Measurements from ENCODE around the gene KLF15.

Gene KLF15

GRCh38 chr3:126322181-126322967, 34.8 kb downstream of the KLF15 start:
- no peaks in the 10 kb centered on the region for H3K27me3 ChIP-seq (ENCODE audit: control insufficient read depth, insufficient read depth, low read length, poor library complexity, severe bottlenecking)
- no peaks in the 10 kb centered on the region for H3K4me1 ChIP-seq (ENCODE audit: control insufficient read depth, insufficient read depth, low read length)
- H3K27ac ChIP-seq (ENCODE audit: insufficient read depth, low read depth, low read length, poor library complexity, severe bottlenecking) = no peak overlapping the region
- WGBS, 2 experiments = 91 to 92% methylated on average over 9 of the region's 9 CpGs
- no peaks in the 10 kb centered on the region for H3K36me3 ChIP-seq (ENCODE audit: control insufficient read depth, insufficient read depth, low read length)
- H3K9me3 ChIP-seq (ENCODE audit: control insufficient read depth, low read length) = no peaks in the 10 kb centered on the region
- no peak overlapping the region for H3K4me3 ChIP-seq (ENCODE audit: insufficient read depth, low read depth, low read length)

DNA sequence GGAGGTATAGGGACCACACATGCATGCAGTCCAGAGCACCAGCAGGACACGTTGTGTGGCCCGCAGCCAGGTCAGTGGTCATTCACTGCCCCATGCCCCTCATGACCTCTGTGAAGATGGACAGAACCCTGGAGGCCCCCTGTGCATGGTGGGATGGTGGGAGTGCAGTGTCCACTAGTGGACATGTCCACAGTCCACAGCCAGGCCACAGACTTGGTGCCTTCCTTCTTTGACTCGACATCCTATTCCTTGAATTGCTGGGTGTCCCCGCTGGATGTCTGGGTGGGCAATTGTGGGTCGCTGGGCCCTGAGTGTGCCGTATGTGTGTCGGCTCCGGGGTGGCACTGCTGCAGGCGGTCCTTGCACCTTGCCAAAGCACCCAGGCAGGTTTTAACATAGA, 35.7 kb downstream of the KLF15 start:
- H3K27ac ChIP-seq (ENCODE audit: insufficient read depth, low read depth, low read length, poor library complexity, severe bottlenecking) = no peak overlapping the region
- H3K9me3 ChIP-seq (ENCODE audit: control insufficient read depth, low read length) = no peaks in the 10 kb centered on the region
- no peaks in the 10 kb centered on the region for H3K36me3 ChIP-seq (ENCODE audit: control insufficient read depth, insufficient read depth, low read length)
- 92 to 96% methylated on average over 9 of the region's 9 CpGs for WGBS, 2 experiments
- no peaks in the 10 kb centered on the region for H3K27me3 ChIP-seq (ENCODE audit: control insufficient read depth, insufficient read depth, low read length, poor library complexity, severe bottlenecking)
- no peak overlapping the region for H3K4me3 ChIP-seq (ENCODE audit: insufficient read depth, low read depth, low read length)
- no peaks in the 10 kb centered on the region for H3K4me1 ChIP-seq (ENCODE audit: control insufficient read depth, insufficient read depth, low read length)

DNA sequence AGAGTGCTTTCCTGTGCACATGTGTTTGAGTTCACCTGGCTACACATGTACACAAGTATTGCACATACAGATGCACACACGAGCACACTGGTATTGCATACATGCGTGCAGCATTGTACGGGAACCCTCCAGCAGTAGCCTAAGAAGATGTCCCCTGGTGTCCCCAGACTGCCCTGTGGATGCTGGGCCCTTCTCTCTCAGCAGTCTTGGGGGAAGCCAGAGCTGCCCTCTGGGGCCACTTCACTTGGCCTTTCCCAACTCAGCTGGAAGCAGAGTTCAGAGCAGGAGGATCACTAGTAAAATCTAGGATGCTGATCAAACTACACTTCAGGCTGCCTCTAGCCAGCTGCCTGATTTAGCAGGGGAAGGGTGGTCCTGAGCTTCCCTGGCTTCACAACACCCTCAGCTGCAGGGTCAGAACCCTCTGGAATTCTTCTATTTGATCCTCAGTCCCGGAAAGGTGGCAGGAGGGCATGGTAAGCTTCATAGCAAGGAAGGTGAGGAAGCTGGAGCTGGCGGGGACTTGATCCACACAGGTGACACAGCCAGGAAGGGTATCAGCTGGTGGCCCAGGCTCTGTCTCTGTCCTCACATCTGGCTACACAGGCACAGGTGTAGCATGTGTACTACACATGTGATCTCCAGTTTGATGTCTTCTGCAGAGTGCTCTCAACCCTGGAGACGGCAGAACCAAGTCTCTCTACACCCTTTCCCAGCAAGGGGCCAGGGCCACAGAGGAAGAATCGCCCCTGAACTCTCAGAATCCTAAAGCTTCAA, 36.5 kb downstream of the KLF15 start:
- Histone ChIP-seq H3K27me3 (ENCODE audit: control insufficient read depth, insufficient read depth, low read length, poor library complexity, severe bottlenecking) (no peaks in the 10 kb centered on the region), H3K4me1 (ENCODE audit: control insufficient read depth, insufficient read depth, low read length) (peaks cover 3% of the 10 kb centered on the region), H3K9me3 (ENCODE audit: control insufficient read depth, low read length) (no peaks in the 10 kb centered on the region), H3K4me3 (ENCODE audit: insufficient read depth, low read depth, low read length) (no peak overlapping the region), H3K27ac (ENCODE audit: insufficient read depth, low read depth, low read length, poor library complexity, severe bottlenecking) (no peak overlapping the region), H3K36me3 (ENCODE audit: control insufficient read depth, insufficient read depth, low read length) (no peaks in the 10 kb centered on the region)
- WGBS, 2 experiments = 91 to 93% methylated on average over 7 of the region's 7 CpGs

- Histone ChIP-seq H3K4me3 (ENCODE audit: insufficient read depth, low read depth, low read length) (no peak overlapping the region), H3K27me3 (ENCODE audit: control insufficient read depth, insufficient read depth, low read length, poor library complexity, severe bottlenecking) (no peaks in the 10 kb centered on the region), H3K4me1 (ENCODE audit: control insufficient read depth, insufficient read depth, low read length) (peaks cover 8% of the 10 kb centered on the region), H3K9me3 (ENCODE audit: control insufficient read depth, low read length) (no peaks in the 10 kb centered on the region), H3K27ac (ENCODE audit: insufficient read depth, low read depth, low read length, poor library complexity, severe bottlenecking) (no peak overlapping the region), H3K36me3 (ENCODE audit: control insufficient read depth, insufficient read depth, low read length) (no peaks in the 10 kb centered on the region)
- WGBS, 2 experiments = 88 to 89% methylated on average over 6 of the region's 6 CpGs
Observed at GRCh38 chr3:126319701-126320295, 37.4 kb downstream of the KLF15 start.

DNA sequence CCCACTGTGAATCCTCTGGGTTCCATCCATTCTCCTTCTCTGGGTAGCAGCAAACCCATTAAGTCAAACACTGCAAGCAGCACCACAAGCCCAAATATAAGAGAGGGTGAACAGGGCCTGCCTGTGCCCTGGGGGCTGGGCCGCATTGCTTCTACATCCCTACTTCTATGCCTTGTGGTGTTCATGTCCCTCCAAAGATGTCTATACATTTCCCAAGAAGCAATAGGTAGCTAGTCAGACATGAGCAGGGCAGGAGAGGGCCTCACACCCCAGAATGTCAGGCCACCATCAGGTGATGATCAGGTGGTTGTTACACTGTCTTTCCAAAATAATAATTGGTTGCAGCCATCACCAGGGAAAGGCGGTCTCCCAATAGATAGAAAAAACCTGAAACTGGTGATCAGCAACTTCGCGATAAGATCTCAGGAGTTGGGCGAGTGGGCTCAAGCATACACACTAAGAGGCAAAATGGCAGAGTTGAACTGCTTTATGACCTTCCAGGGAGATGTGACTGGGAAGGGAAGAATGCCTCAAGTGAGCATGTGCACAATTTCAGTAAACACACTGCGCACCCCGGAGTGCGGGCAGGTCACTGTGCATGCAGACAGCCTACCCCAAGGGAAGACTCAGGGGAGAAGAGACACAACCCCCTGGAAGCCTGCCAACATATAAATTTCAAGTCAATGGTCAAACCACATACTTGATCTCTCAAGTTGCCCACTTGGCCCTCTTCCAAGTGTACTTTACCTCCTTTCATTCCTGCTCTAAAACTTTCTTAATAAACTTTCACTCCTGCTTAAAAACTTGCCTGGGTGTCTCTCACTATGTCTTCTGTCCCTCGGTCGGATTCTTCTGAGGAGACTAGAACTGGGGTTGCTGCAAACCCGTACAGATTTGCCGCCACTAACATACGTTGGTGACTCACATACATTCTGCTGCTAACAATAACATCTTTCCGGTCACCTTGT, 39.9 kb downstream of the KLF15 start:
- 94 to 96% methylated on average over 14 of the region's 14 CpGs for WGBS, 2 experiments

DNA sequence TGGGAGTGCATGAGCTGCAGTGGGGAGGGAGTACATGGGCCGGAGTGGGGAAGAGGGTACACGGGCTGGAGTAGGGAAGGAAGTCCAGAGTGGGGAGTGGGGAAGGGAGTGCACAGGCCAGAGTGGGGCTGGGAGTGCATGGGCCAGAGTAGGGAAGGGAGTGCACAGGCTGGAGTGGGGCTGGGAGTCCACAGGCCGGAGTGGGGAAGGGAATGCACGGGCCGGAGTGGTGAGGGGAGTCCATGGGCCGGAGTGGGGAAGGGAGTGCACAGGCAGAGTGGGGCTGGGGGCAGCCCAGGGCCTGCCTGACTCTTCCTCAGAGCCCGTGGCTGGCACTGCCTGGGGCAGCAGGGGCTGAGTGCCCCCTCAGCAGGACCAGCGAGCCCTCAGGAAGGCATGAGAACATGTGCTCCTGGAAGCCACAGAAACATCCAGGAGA, 40.7 kb downstream of the KLF15 start:
- H3K4me3 ChIP-seq (ENCODE audit: insufficient read depth, low read depth, low read length) = no peak overlapping the region
- no peaks in the 10 kb centered on the region for H3K36me3 ChIP-seq (ENCODE audit: control insufficient read depth, insufficient read depth, low read length)
- no peaks in the 10 kb centered on the region for H3K9me3 ChIP-seq (ENCODE audit: control insufficient read depth, low read length)
- peaks cover 8% of the 10 kb centered on the region for H3K4me1 ChIP-seq (ENCODE audit: control insufficient read depth, insufficient read depth, low read length)
- no peak overlapping the region for H3K27ac ChIP-seq (ENCODE audit: insufficient read depth, low read depth, low read length, poor library complexity, severe bottlenecking)
- no peaks in the 10 kb centered on the region for H3K27me3 ChIP-seq (ENCODE audit: control insufficient read depth, insufficient read depth, low read length, poor library complexity, severe bottlenecking)
- 90 to 91% methylated on average over 8 of the region's 8 CpGs for WGBS, 2 experiments

More for the DNA sequence above, 39.9 kb downstream of the KLF15 start:
- Histone ChIP-seq H3K27ac (ENCODE audit: insufficient read depth, low read depth, low read length, poor library complexity, severe bottlenecking) (no peak overlapping the region), H3K36me3 (ENCODE audit: control insufficient read depth, insufficient read depth, low read length) (no peaks in the 10 kb centered on the region), H3K9me3 (ENCODE audit: control insufficient read depth, low read length) (no peaks in the 10 kb centered on the region), H3K4me3 (ENCODE audit: insufficient read depth, low read depth, low read length) (no peak overlapping the region), H3K27me3 (ENCODE audit: control insufficient read depth, insufficient read depth, low read length, poor library complexity, severe bottlenecking) (no peaks in the 10 kb centered on the region), H3K4me1 (ENCODE audit: control insufficient read depth, insufficient read depth, low read length) (peaks cover 8% of the 10 kb centered on the region)

DNA sequence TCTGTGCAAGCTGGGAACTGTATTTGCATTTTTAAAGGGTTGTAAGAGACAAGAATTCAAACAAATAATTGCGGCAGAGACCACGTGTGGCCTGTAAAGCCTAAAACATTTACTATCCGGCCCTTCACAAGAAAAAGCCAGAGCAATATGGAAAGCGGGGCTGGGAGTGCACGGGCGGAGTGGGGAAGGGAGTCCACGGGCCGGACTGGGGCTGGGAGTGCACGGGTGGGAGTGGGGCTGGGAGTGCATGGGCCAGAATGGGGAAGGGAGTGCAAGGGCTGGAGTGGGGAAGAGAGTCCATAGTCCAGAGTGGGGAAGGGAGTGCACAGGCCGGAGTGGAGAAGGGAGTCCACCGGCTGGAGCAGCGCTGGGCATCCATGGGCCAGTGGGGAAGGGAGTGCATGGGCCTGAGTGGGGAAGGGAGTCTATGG, 41.2 kb downstream of the KLF15 start:
- H3K4me1 ChIP-seq (ENCODE audit: control insufficient read depth, insufficient read depth, low read length) = peaks cover 8% of the 10 kb centered on the region
- no peaks in the 10 kb centered on the region for H3K27me3 ChIP-seq (ENCODE audit: control insufficient read depth, insufficient read depth, low read length, poor library complexity, severe bottlenecking)
- H3K27ac ChIP-seq (ENCODE audit: insufficient read depth, low read depth, low read length, poor library complexity, severe bottlenecking) = no peak overlapping the region
- no peaks in the 10 kb centered on the region for H3K36me3 ChIP-seq (ENCODE audit: control insufficient read depth, insufficient read depth, low read length)
- no peak overlapping the region for H3K4me3 ChIP-seq (ENCODE audit: insufficient read depth, low read depth, low read length)
- no peaks in the 10 kb centered on the region for H3K9me3 ChIP-seq (ENCODE audit: control insufficient read depth, low read length)
- WGBS, 2 experiments = 76 to 80% methylated on average over 12 of the region's 12 CpGs

DNA sequence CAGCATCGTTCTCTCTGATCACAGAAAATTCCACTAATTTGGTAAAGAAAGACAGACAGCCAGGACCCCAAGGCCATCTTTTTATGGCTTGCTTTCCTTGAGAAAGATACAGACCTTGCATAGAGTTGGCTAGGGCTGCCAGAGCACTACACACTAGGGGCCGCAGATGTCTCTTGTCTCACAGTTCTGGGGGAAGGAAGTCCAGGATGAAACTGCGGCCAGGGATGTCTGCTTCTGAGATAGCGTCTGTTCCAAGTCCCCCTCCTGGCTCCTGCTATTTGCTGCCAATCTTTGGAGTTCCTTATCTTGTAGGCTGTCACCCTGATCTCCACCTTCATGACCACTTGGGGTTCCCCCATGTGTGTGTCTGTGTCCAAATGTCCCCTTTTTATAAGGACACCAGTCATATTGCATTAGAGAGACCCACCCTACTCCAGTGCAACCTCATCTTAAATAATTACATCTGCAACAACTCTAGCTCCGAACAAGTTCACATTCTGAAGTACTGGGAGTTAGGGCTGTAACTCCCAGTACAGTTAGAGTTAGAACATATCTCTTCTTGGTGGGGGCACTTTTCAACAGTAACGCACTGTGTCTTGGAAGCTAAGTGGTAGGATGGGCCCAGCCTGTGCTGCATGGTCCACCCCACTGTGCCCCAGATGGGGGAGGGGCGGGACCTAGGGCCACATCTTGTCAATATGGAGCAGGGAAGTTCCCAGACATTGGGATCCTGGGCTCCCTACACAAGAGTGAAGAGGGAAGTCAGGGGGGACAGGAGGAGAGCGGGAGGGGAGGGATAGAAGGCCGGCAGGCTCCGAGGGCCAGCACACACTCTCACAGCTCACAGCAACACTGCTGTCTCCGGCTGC, 42.2 kb downstream of the KLF15 start:
- H3K27me3 ChIP-seq (ENCODE audit: control insufficient read depth, insufficient read depth, low read length, poor library complexity, severe bottlenecking) = no peaks in the 10 kb centered on the region
- 73 to 78% methylated on average over 11 of the region's 11 CpGs for WGBS, 2 experiments
- H3K4me3 ChIP-seq (ENCODE audit: insufficient read depth, low read depth, low read length) = no peak overlapping the region
- peaks cover 8% of the 10 kb centered on the region for H3K4me1 ChIP-seq (ENCODE audit: control insufficient read depth, insufficient read depth, low read length)
- H3K9me3 ChIP-seq (ENCODE audit: control insufficient read depth, low read length) = no peaks in the 10 kb centered on the region
- H3K27ac ChIP-seq (ENCODE audit: insufficient read depth, low read depth, low read length, poor library complexity, severe bottlenecking) = no peak overlapping the region
- no peaks in the 10 kb centered on the region for H3K36me3 ChIP-seq (ENCODE audit: control insufficient read depth, insufficient read depth, low read length)

DNA sequence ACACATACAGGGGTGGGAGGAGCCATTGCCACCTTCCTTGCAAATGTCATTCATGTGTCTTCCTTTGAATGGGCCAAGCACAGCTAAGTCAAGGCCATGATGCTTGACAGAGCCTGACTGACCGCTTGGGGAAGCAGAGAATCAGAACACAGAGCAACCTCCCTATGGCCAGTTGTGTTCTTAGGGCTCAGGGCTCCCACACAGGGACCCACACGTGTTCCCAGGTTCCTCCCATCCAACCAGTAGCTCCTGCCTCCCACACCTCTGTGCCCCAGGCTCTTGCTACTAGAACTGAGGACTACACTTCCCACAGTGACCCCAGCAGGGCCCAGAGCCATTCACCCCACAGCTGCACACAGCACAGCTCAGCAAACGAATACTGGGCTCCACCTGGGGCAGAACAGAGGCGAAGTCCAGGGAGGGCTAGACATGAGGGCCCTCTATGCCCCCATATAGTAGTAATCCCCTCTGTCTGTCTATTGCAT, 42.9 kb downstream of the KLF15 start:
- H3K9me3 ChIP-seq (ENCODE audit: control insufficient read depth, low read length) = no peaks in the 10 kb centered on the region
- WGBS, 2 experiments = 88% methylated on average over 4 of the region's 4 CpGs

More for the DNA sequence above, 42.9 kb downstream of the KLF15 start:
- Histone ChIP-seq H3K4me1 (ENCODE audit: control insufficient read depth, insufficient read depth, low read length) (peaks cover 8% of the 10 kb centered on the region), H3K4me3 (ENCODE audit: insufficient read depth, low read depth, low read length) (no peak overlapping the region), H3K27me3 (ENCODE audit: control insufficient read depth, insufficient read depth, low read length, poor library complexity, severe bottlenecking) (no peaks in the 10 kb centered on the region), H3K36me3 (ENCODE audit: control insufficient read depth, insufficient read depth, low read length) (no peaks in the 10 kb centered on the region), H3K27ac (ENCODE audit: insufficient read depth, low read depth, low read length, poor library complexity, severe bottlenecking) (no peak overlapping the region)

Measured in ectodermal cell (in vitro differentiated cells).